ENCODE measurements around the gene BCLAF1. TPM values are rescaled to one million over a fixed set of nuclear protein-coding genes. Genes with fewer than 3 reads are reported as not detected.

The BCLAF1 gene
- total RNA-seq, 4 donors from 2014 or later, result 131 to 355 (median 162) TPM

DNA sequence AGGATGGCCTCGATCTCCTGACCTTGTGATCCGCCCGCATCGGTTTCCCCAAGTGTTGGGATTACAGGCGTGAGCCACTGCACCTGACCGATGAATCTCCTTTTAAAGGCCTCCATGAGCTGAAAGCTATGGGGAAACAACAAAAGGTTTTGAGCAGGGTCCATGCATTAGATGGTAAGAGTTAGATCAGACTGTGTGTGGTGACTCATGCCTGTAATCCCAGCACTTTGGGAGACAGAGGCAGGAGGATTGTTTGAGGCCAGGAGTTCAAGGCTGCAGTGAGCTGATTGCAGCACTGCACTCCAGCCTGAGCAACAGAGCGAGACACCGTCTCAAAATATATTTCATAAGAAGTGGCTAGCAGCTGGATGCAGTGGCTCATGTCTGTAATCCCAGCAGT, 41.0 kb upstream of the BCLAF1 start:
- TF ChIP-seq, protein P1, sequence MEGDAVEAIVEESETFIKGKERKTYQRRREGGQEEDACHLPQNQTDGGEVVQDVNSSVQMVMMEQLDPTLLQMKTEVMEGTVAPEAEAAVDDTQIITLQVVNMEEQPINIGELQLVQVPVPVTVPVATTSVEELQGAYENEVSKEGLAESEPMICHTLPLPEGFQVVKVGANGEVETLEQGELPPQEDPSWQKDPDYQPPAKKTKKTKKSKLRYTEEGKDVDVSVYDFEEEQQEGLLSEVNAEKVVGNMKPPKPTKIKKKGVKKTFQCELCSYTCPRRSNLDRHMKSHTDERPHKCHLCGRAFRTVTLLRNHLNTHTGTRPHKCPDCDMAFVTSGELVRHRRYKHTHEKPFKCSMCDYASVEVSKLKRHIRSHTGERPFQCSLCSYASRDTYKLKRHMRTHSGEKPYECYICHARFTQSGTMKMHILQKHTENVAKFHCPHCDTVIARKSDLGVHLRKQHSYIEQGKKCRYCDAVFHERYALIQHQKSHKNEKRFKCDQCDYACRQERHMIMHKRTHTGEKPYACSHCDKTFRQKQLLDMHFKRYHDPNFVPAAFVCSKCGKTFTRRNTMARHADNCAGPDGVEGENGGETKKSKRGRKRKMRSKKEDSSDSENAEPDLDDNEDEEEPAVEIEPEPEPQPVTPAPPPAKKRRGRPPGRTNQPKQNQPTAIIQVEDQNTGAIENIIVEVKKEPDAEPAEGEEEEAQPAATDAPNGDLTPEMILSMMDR (IDR thresholded peaks at IDR 0.05), result no peak
- no peak for TF ChIP-seq EP300 (IDR thresholded peaks at IDR 0.05)
- no peak for TF ChIP-seq POLR2A (IDR thresholded peaks at IDR 0.05)
- no peak for TF ChIP-seq POLR2AphosphoS5 (IDR thresholded peaks at IDR 0.05)
- H3K9me3 ChIP-seq, result no peaks in the 10 kb centered on the region
- WGBS, result 93% methylated on average over 8 of the region's 8 CpGs
- DNase-seq (ENCODE audit: low spot score in 2 of 2), result no peak
- no peak overlapping the region for H3K4me3 ChIP-seq
- H3K4me1 ChIP-seq, result no peaks in the 10 kb centered on the region
- H3K27me3 ChIP-seq, result no peaks in the 10 kb centered on the region
- H3K27ac ChIP-seq, result no peak overlapping the region
- no peaks in the 10 kb centered on the region for H3K36me3 ChIP-seq

DNA sequence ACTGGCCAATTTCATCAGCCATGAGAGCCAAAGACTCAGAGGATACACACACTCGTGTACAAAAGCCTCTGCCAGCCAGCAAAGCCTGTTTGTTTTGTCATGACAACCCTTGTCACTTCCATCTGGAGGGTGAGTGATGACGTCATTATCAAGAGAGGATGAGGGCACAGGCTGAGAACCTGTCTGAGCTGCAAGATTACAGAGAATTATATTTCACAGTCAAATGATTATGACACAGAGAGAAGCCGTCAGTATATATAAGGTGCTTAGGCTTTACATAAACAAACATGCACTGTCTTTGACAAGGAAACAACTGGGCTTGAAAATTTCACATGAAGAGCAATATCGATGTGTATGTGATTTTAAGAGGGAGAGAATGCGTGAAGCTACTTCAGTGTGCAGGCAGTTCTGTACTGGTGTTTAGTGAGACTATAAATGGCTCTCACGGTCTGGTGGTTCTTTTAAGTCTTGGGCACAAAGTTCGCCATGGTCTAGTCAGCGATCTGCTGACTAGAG, 36.5 kb upstream of the BCLAF1 start:
- no peaks in the 10 kb centered on the region for H3K27me3 ChIP-seq
- H3K27ac ChIP-seq, result no peak overlapping the region
- TF ChIP-seq POLR2AphosphoS5 (IDR thresholded peaks at IDR 0.05) (no peak), POLR2A (IDR thresholded peaks at IDR 0.05) (no peak), EP300 (IDR thresholded peaks at IDR 0.05) (no peak)
- TF ChIP-seq, protein P1 (IDR thresholded peaks at IDR 0.05), result no peak
- no peak overlapping the region for H3K4me3 ChIP-seq
- 72% methylated on average over 8 of the region's 8 CpGs for WGBS
- no peak for DNase-seq (ENCODE audit: low spot score in 2 of 2)
- H3K4me1 ChIP-seq, result no peaks in the 10 kb centered on the region
- no peaks in the 10 kb centered on the region for H3K9me3 ChIP-seq
- H3K36me3 ChIP-seq, result no peaks in the 10 kb centered on the region

DNA sequence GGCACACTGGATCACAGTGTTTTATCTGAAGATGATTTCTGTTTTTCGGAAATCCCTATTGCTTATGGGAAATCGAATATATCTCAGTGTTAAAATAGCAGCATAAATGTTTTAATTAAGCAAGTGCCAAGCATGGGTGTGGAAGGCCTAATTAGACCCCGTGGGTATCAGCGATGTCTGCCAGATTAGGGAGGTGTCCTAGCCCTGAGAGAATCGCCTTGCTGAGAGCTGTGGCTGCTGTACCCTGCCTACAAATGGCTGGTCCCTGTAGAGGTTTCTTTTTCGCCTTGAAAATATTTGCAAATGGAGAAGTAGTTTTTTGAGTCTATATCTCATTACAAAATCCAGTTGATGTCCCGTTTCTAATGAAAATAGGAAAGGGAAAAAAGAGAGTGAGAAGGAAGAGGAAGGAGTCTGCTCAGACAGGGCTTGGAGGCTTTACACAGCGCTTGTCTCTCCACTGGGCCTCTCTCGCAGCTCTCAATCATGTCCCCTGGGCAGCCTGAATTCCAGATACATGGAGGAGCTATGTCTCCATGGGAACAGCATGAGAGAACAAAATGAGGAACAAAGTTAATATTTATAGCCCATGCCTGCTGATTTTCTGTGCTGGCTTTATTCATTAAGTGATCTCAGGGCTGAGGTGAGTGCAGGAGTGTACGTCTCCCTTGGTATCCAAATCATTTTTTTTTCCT, 35.2 kb upstream of the BCLAF1 start:
- WGBS, result 45% methylated on average over 10 of the region's 10 CpGs
- no peak for DNase-seq (ENCODE audit: low spot score in 2 of 2)
- TF ChIP-seq POLR2AphosphoS5 (IDR thresholded peaks at IDR 0.05) (no peak), EP300 (IDR thresholded peaks at IDR 0.05) (no peak), POLR2A (IDR thresholded peaks at IDR 0.05) (no peak)
- TF ChIP-seq, protein P1 (IDR thresholded peaks at IDR 0.05), result no peak
- Histone ChIP-seq H3K9me3 (no peaks in the 10 kb centered on the region), H3K36me3 (no peaks in the 10 kb centered on the region), H3K27me3 (no peaks in the 10 kb centered on the region), H3K27ac (no peak overlapping the region), H3K4me3 (no peak overlapping the region), H3K4me1 (no peaks in the 10 kb centered on the region)

DNA sequence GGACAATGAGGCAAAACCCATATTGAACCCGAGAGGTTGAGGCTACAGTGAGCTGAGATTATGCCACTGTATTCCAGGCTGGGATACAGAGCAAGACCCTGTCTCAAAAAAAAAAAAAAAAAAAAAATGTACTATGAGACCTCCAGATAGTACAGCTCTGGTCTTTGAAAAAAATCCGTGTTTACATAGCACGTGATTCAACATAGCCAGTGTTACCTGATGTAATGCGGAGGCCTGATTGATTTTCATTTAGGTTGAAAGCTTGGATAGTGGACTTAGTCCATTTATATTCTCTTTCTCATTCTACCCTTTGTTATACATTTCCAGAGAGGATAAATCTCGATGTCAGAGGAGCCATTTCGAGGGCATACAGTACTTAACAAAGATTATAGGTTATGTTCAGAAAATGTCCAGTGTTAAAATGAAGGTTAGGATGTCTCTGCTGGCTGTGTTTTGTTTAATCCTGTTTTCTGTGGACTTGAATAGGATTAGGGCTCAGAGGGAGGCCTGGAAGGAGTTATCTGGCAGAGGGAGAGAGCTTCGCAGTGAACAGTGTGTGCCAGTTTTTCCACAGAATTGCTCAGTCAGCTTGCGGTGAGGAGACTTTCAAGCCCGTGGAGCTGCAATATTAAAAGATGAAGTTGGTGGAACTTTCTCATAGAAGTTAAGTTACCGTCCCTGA, 33.9 kb upstream of the BCLAF1 start:
- DNase-seq (ENCODE audit: low spot score in 2 of 2), result no peak

DNA sequence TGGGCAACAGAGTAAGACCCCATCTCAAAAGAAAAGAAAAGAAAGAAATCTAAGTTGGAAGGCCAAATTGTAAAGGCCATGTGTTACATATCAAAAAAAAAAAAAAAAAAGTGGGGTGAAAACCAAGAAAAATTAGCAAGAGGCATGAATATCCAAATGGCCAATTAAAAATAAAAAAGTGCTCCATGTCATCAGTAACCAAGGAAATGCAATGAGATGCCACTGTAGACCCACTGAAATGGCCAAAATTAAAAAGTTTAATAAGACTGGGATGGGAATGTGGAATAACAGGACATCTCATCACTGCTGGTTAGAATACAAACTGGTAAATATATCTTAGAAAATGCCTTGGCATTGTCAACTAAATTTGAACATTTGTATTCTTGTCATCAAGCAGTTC, 30.1 kb upstream of the BCLAF1 start:
- no peaks in the 10 kb centered on the region for H3K27me3 ChIP-seq
- H3K9me3 ChIP-seq, result no peaks in the 10 kb centered on the region
- no peak overlapping the region for H3K27ac ChIP-seq
- no peak overlapping the region for H3K4me3 ChIP-seq
- H3K4me1 ChIP-seq, result peaks cover 5% of the 10 kb centered on the region
- TF ChIP-seq EP300 (IDR thresholded peaks at IDR 0.05) (no peak), POLR2A (IDR thresholded peaks at IDR 0.05) (no peak), POLR2AphosphoS5 (IDR thresholded peaks at IDR 0.05) (no peak)
- TF ChIP-seq, protein P1 (IDR thresholded peaks at IDR 0.05), result no peak
- H3K36me3 ChIP-seq, result no peaks in the 10 kb centered on the region
- DNase-seq (ENCODE audit: low spot score in 2 of 2), result no peak

More for the DNA sequence above, 33.9 kb upstream of the BCLAF1 start:
- no peaks in the 10 kb centered on the region for H3K4me1 ChIP-seq
- H3K36me3 ChIP-seq, result no peaks in the 10 kb centered on the region
- H3K27ac ChIP-seq, result no peak overlapping the region
- no peaks in the 10 kb centered on the region for H3K27me3 ChIP-seq
- 69% methylated on average over 10 of the region's 10 CpGs for WGBS
- TF ChIP-seq EP300 (IDR thresholded peaks at IDR 0.05) (no peak), POLR2AphosphoS5 (IDR thresholded peaks at IDR 0.05) (no peak), POLR2A (IDR thresholded peaks at IDR 0.05) (no peak)
- TF ChIP-seq, protein P1 (IDR thresholded peaks at IDR 0.05), result no peak
- no peak overlapping the region for H3K4me3 ChIP-seq
- H3K9me3 ChIP-seq, result no peaks in the 10 kb centered on the region
